ENCODE results near the gene CD48. TPM values are rescaled to one million over a fixed set of nuclear protein-coding genes. Genes with fewer than 3 reads are reported as not detected.

Gene CD48
- polyA plus RNA-seq, 1 of the 3 experiments (the other 2 are of a cell fraction): not detected

- H3K27ac ChIP-seq (ENCODE audit: low read depth in 2 of 2, low read length in 1 of 2): no peak overlapping the region
- H3K4me2 ChIP-seq: no peak overlapping the region
- peaks cover 22% of the 10 kb centered on the region; the same call in 1 of the 2 replicates for H3K27me3 ChIP-seq (ENCODE audit: insufficient read depth)
- H3K9me3 ChIP-seq: no peaks in the 10 kb centered on the region
- H3K79me2 ChIP-seq (ENCODE audit: insufficient read depth): no peaks in the 10 kb centered on the region
- no peaks in the 10 kb centered on the region for H3K36me3 ChIP-seq (replicated peaks in 1 of 2; ENCODE audit: control insufficient read depth in 1 of 2, insufficient read depth in 2 of 2, low read length in 1 of 2)
- POLR2A ChIA-PET: no interaction called here
- 7% methylated on average over 4 of the region's 4 CpGs for WGBS (ENCODE audit: low lambda C conversion rate)
- H3K4me1 ChIP-seq (ENCODE audit: control insufficient read depth in 1 of 2, insufficient read depth in 2 of 2, low read depth in 1 of 2, low read length in 1 of 2): no peaks in the 10 kb centered on the region
- H3K4me3 ChIP-seq (ENCODE audit: low read depth in 2 of 2, low read length in 1 of 2): no peak overlapping the region
- TF ChIP-seq MAX (IDR thresholded peaks at IDR 0.05; ENCODE audit: low read depth) (no peak), ZBTB33 (IDR thresholded peaks at IDR 0.05; ENCODE audit: borderline replicate concordance, low read depth) (no peak), TCF12 (IDR thresholded peaks at IDR 0.05) (no peak), REST (IDR thresholded peaks at IDR 0.05; ENCODE audit: low read depth, low read length) (no peak), MXI1 (IDR thresholded peaks at IDR 0.05; ENCODE audit: low read depth, low read length) (no peak), RCOR1 (IDR thresholded peaks at IDR 0.05; ENCODE audit: low read length) (no peak), POLR2AphosphoS5 (IDR thresholded peaks at IDR 0.05; ENCODE audit: low read depth, low read length) (no peak), EZH2phosphoT487 (IDR thresholded peaks at IDR 0.05; ENCODE audit: borderline replicate concordance, low read depth) (no peak), PBX3 (IDR thresholded peaks at IDR 0.05) (no peak), SMC3 (IDR thresholded peaks at IDR 0.05; ENCODE audit: low read depth, low read length) (no peak), USF2 (IDR thresholded peaks at IDR 0.05; ENCODE audit: borderline replicate concordance, low read depth, low read length) (no peak), NFIC (IDR thresholded peaks at IDR 0.05; ENCODE audit: borderline replicate concordance) (no peak), IRF3 (IDR thresholded peaks at IDR 0.05; ENCODE audit: low read depth, low read length) (no peak), EP300 (IDR thresholded peaks at IDR 0.05; ENCODE audit: borderline replicate concordance in 1 of 2, low read depth in 1 of 2, low read length in 1 of 2) (no peak), CHD2 (IDR thresholded peaks at IDR 0.05; ENCODE audit: low read length, partially characterized antibody) (no peak), TEAD4 (IDR thresholded peaks at IDR 0.05; ENCODE audit: borderline replicate concordance, insufficient read depth) (no peak), MEF2A (IDR thresholded peaks at IDR 0.05; ENCODE audit: borderline replicate concordance, low read depth) (no peak), RFX5 (IDR thresholded peaks at IDR 0.05; ENCODE audit: low read length) (no peak), ELF1 (IDR thresholded peaks at IDR 0.05) (no peak)
- no peaks in the 10 kb centered on the region for H3K9me2 ChIP-seq
- no peaks in the 10 kb centered on the region for H4K20me1 ChIP-seq (ENCODE audit: insufficient read depth)
- H3F3A ChIP-seq (replicated peaks; ENCODE audit: insufficient read depth): no peaks in the 10 kb centered on the region
- no peak for DNase-seq
- no peak overlapping the region for H3K9ac ChIP-seq
- H2AFZ ChIP-seq (ENCODE audit: low read depth): no peak overlapping the region
- CTCF ChIA-PET: interaction anchor here (0.7 to 2.4 kb wide), 2 partner anchors 8 to 11 kb away, joined by 3 to 9 read pairs; no protein-coding TSS in a partner anchor
Observed at GRCh38 chr1:160682983-160683865, 28.4 kb downstream of the CD48 start.
